ENCODE data around the gene CACNA1A.

DNA sequence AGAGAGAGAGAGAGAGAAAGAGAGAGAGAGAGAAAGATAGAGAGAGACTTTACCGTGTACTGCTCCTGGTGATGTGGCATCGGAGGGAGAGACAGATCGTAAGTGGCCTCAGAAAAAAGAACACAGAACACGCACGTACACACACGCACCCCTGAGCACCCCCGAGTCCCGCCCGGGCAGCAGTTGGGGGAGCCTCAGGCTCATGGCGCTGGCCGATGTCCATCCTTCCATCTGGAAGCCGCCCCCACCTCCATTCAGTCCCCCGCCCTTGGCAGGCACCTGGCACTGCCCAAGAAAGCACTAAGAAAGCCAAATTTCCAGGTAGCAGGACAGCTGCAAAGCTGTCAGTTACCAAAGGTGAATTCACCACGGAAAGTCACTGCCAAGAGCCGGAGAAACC is 239.1 kb downstream of the CACNA1A start:
- TF ChIP-seq, protein P1, sequence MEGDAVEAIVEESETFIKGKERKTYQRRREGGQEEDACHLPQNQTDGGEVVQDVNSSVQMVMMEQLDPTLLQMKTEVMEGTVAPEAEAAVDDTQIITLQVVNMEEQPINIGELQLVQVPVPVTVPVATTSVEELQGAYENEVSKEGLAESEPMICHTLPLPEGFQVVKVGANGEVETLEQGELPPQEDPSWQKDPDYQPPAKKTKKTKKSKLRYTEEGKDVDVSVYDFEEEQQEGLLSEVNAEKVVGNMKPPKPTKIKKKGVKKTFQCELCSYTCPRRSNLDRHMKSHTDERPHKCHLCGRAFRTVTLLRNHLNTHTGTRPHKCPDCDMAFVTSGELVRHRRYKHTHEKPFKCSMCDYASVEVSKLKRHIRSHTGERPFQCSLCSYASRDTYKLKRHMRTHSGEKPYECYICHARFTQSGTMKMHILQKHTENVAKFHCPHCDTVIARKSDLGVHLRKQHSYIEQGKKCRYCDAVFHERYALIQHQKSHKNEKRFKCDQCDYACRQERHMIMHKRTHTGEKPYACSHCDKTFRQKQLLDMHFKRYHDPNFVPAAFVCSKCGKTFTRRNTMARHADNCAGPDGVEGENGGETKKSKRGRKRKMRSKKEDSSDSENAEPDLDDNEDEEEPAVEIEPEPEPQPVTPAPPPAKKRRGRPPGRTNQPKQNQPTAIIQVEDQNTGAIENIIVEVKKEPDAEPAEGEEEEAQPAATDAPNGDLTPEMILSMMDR (conservative IDR thresholded peaks at IDR 0.05; ENCODE audit: low read length) = no peak
- TF ChIP-seq EZH2phosphoT487 (IDR thresholded peaks at IDR 0.05; ENCODE audit: borderline replicate concordance, low read depth, low read length) = no peak
